K562 (cell line): ENCODE measurements around the gene NUBP2. TPM values are rescaled to one million over a fixed set of nuclear protein-coding genes. Genes with fewer than 3 reads are reported as not detected.

Experiments
- CREB3L1 ChIP-seq: fragments of 450-650 bp; IDR thresholded peaks from 2 replicates; pipeline ENCODE4 v1.6.1; 2014; ENCODE audit warnings: low read depth, mild to moderate bottlenecking, moderate library complexity, borderline replicate concordance
- EGR1 ChIP-seq: fragments of 450-650 bp; conservative IDR thresholded peaks from 2 replicates; pipeline ENCODE4 v1.6.1; 2017; ENCODE audit warnings: mild to moderate bottlenecking
- HMG20A ChIP-seq: fragments of 450-650 bp; formaldehyde crosslinking; conservative IDR thresholded peaks from 2 replicates; pipeline ENCODE4 v1.4.0; 2020; ENCODE audit warnings: mild to moderate bottlenecking, mixed read lengths
- HMGN3 ChIP-seq: IDR thresholded peaks from 2 replicates; pipeline ENCODE4 v1.6.1; 2011; ENCODE audit warnings: borderline replicate concordance, low read depth, mild to moderate bottlenecking, mixed read lengths, low read length; ENCODE audit not compliant: insufficient read length; ENCODE audit errors: extremely low read depth
- L3MBTL2 ChIP-seq: fragments of 450-650 bp; IDR thresholded peaks from 2 replicates; pipeline ENCODE4 v1.6.1; 2016; ENCODE audit warnings: mild to moderate bottlenecking, moderate library complexity
- MNT ChIP-seq, 2 experiments: fragments of 450-650 bp; conservative IDR thresholded peaks; 2 replicates each; pipeline ENCODE4 v1.6.1; 2017; ENCODE audit warnings: mild to moderate bottlenecking in 2 of 2, moderate library complexity in 2 of 2
- MYBL2 ChIP-seq, 2 experiments: fragments of 450-650 bp in 1 of 2; sonication (generic) in 1 of 2; formaldehyde crosslinking in 1 of 2; IDR thresholded peaks; 2 replicates each; pipeline versions ENCODE4 v1.6.1 to v1.8.1; 2017 to 2022; ENCODE audit warnings: borderline replicate concordance in 1 of 2, inconsistent platforms in 1 of 2, low read depth in 1 of 2, mild to moderate bottlenecking in 1 of 2, missing genetic modification reagents in 1 of 2, moderate library complexity in 1 of 2
- MYNN ChIP-seq, 2 experiments: sonication (generic); formaldehyde crosslinking in 1 of 2; IDR thresholded peaks; 2 replicates each; pipeline versions ENCODE4 v1.5.0 to v1.6.1; 2016 to 2020; ENCODE audit warnings: antibody characterized with exemption in 1 of 2, missing genetic modification reagents in 1 of 2
- SIN3A ChIP-seq, 2 experiments: fragments of 150-350 bp in 1 of 2; IDR thresholded peaks; 2 replicates each; pipeline ENCODE4 v1.6.1; 2011 to 2016; ENCODE audit warnings: borderline replicate concordance in 2 of 2, low read depth in 2 of 2, low read length in 2 of 2, mild to moderate bottlenecking in 2 of 2, moderate library complexity in 2 of 2; ENCODE audit not compliant: control insufficient read depth in 1 of 2
- SOX6 ChIP-seq: fragments of 450-650 bp; IDR thresholded peaks from 2 replicates; pipeline ENCODE4 v1.6.1; 2014; ENCODE audit warnings: mild to moderate bottlenecking
- STAG1 ChIP-seq: sonication (generic); formaldehyde crosslinking; IDR thresholded peaks from 2 replicates; pipeline ENCODE4 v1.5.0; 2020; ENCODE audit warnings: missing genetic modification reagents, borderline replicate concordance
- TFAP4 ChIP-seq: sonication (generic); formaldehyde crosslinking; IDR thresholded peaks from 2 replicates; pipeline ENCODE4 v1.8.0; 2022; ENCODE audit warnings: missing genetic modification reagents, mild to moderate bottlenecking, moderate library complexity, borderline replicate concordance
- ZNF655 ChIP-seq: fragments of 250-450 bp; sonication (Bioruptor Pico); IDR thresholded peaks from 2 replicates; pipeline ENCODE4 v1.5.0; 2021
- ZNF76 ChIP-seq: fragments of 250-450 bp; sonication (Bioruptor Pico); IDR thresholded peaks from 2 replicates; pipeline ENCODE4 v1.4.0; 2020; ENCODE audit warnings: mild to moderate bottlenecking, moderate library complexity, borderline replicate concordance
- polyA plus RNA-seq, 8 experiments: library from polyadenylated mRNA; depleted of rRNA in 4 of 8; stranded (reverse) in 5 of 8; unstranded in 3 of 8; fragments of >200 nt; fragmentation: Nextera tagmentation in 2 of 8; fragmentation: Illumina TruSeq in 1 of 8; extraction: Ambion mirVana in 2 of 8; extraction: Trizol in 1 of 8; gene quantifications; 2 replicates each; pipeline versions ENCODE4 v1.2.1 to v1.2.3, GENCODE V29; 2011 to 2014; ENCODE audit warnings: inconsistent platforms in 1 of 8, missing spikeins in 1 of 8
- total RNA-seq, 7 experiments: library from RNA; depleted of rRNA in 6 of 7; stranded (reverse); fragments of >200 nt in 6 of 7; fragmentation: Illumina TruSeq in 2 of 7; extraction: Trizol in 2 of 7; gene quantifications; 2 replicates each; pipeline versions ENCODE4 v1.2.1 to v1.2.3, GENCODE V29; 2011 to 2021; ENCODE audit warnings: low replicate concordance in 1 of 7
- TF ChIP-seq, protein P1 (sequence below): sonication (generic); formaldehyde crosslinking; IDR thresholded peaks from 2 replicates; pipeline ENCODE4 v1.8.1; 2023; ENCODE audit warnings: mild to moderate bottlenecking, missing genetic modification reagents
- TF ChIP-seq, protein P2 (sequence below): fragments of 200-800 bp; sonication (Bioruptor generic); IDR thresholded peaks from 2 replicates; pipeline ENCODE4 v1.6.1; 2017; ENCODE audit warnings: missing genetic modification characterization, missing compliant biosample characterization

The NUBP2 gene
- total and polyA plus RNA-seq, 9 of the 15 experiments (the other 6 are each of a cell fraction or from before 2014, with no cell fraction given) = 1.8 to 115 (median 24.0) TPM

DNA sequence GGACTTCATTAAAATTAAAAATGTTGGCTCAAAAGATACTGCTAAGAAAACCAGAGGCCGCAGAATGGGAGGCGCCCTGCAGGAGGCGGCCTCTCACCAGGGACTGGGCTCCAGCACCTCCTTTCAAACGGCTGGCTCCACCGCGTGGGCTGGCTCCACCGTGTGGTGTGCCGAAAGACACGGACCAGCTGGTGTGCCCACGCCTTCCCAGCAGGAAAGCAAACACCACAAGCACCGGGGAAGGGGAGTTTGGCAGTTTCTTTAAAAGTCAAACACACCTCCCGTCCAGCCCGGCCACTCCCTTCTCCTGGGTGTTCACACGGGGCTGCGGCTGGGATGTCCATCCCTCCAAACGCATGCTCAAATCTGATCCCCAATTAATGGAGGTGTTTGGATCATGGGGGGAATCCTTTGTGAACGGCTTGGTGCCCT lies 30.0 kb downstream of the NUBP2 start (continued):
- TF ChIP-seq HMG20A (CRISPR knock-in tag) = no peak
- TF ChIP-seq, protein P1, sequence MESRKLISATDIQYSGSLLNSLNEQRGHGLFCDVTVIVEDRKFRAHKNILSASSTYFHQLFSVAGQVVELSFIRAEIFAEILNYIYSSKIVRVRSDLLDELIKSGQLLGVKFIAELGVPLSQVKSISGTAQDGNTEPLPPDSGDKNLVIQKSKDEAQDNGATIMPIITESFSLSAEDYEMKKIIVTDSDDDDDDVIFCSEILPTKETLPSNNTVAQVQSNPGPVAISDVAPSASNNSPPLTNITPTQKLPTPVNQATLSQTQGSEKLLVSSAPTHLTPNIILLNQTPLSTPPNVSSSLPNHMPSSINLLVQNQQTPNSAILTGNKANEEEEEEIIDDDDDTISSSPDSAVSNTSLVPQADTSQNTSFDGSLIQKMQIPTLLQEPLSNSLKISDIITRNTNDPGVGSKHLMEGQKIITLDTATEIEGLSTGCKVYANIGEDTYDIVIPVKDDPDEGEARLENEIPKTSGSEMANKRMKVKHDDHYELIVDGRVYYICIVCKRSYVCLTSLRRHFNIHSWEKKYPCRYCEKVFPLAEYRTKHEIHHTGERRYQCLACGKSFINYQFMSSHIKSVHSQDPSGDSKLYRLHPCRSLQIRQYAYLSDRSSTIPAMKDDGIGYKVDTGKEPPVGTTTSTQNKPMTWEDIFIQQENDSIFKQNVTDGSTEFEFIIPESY = peak; percentile 92
- TF ChIP-seq MYBL2 (IDR thresholded peaks at IDR 0.05; ENCODE audit: low read depth) = peak; percentile 56
- TF ChIP-seq MYBL2 (CRISPR knock-in tag; IDR thresholded peaks at IDR 0.05; ENCODE audit: borderline replicate concordance) = no peak
- peak; percentile 98 for TF ChIP-seq TFAP4 (CRISPR knock-in tag)
- peak; percentile 49; the same call in 1 of the 2 replicates for TF ChIP-seq SOX6
- TF ChIP-seq, protein P2, sequence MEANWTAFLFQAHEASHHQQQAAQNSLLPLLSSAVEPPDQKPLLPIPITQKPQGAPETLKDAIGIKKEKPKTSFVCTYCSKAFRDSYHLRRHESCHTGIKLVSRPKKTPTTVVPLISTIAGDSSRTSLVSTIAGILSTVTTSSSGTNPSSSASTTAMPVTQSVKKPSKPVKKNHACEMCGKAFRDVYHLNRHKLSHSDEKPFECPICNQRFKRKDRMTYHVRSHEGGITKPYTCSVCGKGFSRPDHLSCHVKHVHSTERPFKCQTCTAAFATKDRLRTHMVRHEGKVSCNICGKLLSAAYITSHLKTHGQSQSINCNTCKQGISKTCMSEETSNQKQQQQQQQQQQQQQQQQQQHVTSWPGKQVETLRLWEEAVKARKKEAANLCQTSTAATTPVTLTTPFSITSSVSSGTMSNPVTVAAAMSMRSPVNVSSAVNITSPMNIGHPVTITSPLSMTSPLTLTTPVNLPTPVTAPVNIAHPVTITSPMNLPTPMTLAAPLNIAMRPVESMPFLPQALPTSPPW (CRISPR knock-in tag) = 0 out of 2 replicates have a peak, but pooled peaks have one; percentile 16
- TF ChIP-seq STAG1 (CRISPR knock-in tag) = peak; percentile 61; the same call in 1 of the 2 replicates
- TF ChIP-seq EGR1 = peak; percentile 91
- peak; percentile 63 to 78 for TF ChIP-seq MNT (conservative IDR thresholded peaks at IDR 0.05)
- peak; percentile 37 for TF ChIP-seq HMGN3
- no peak for TF ChIP-seq ZNF655 (CRISPR knock-in tag)
- peak; percentile 79 for TF ChIP-seq L3MBTL2
- no peak for TF ChIP-seq CREB3L1
- no peak for TF ChIP-seq ZNF76 (CRISPR knock-in tag)
- peak; percentile 38; the same call in 1 of the 2 replicates for TF ChIP-seq MYNN (IDR thresholded peaks at IDR 0.05)
- no peak for TF ChIP-seq MYNN (CRISPR knock-in tag; IDR thresholded peaks at IDR 0.05)
- TF ChIP-seq SIN3A (IDR thresholded peaks at IDR 0.05; ENCODE audit: borderline replicate concordance in 2 of 2, control insufficient read depth in 1 of 2, low read depth in 2 of 2, low read length in 2 of 2) = peak; percentile 35 to 77; a peak in 2 of 4 replicates
